Loucy (cell line): ENCODE data around the gene SLC35G6.

Experiments used
- CTCF ChIP-seq: fragments of 200-600 bp; sonication (generic); conservative IDR thresholded peaks from 2 replicates; pipeline ENCODE4 v1.5.1; 2014; ENCODE audit warnings: mild to moderate bottlenecking, antibody characterized with exemption, low read length
- EZH2phosphoT487 ChIP-seq: fragments of 200-600 bp; IDR thresholded peaks from 2 replicates; pipeline ENCODE4 v1.6.1; 2018; ENCODE audit warnings: antibody characterized with exemption, mild to moderate bottlenecking, moderate library complexity, borderline replicate concordance

- TF ChIP-seq CTCF (no peak), EZH2phosphoT487 (no peak)
Observed at GRCh38 chr17:7478276-7479212, 2.7 kb upstream of the SLC35G6 start.
